GM13977 (cell line): ENCODE measurements around the gene AKAP8L.
A peak's percentile ranks its signal among the peaks of the same experiment; 100 is the strongest.

Experiments used
- DNase-seq: peaks from one replicate; pipeline ENCODE4 v3.0.0; 2012; ENCODE audit warnings: low spot score
- in situ Hi-C: fragments of 300-500 bp; cut with MboI; formaldehyde crosslinking; loops from one replicate; pipeline ENCODE4 v1.12.0; 2022; ENCODE audit warnings: low sequenced_read_pairs, low pct_unique_long_range_greater_than_20kb, mixed read lengths, inconsistent platforms; ENCODE audit not compliant: unreplicated experiment
- TF ChIP-seq, protein P1 (sequence below): IDR thresholded peaks from 2 replicates; pipeline ENCODE4 v1.5.1; 2012; ENCODE audit warnings: mild to moderate bottlenecking, control low read depth; ENCODE audit not compliant: insufficient read depth; ENCODE audit errors: extremely low read depth, missing control alignments

Gene AKAP8L

DNA sequence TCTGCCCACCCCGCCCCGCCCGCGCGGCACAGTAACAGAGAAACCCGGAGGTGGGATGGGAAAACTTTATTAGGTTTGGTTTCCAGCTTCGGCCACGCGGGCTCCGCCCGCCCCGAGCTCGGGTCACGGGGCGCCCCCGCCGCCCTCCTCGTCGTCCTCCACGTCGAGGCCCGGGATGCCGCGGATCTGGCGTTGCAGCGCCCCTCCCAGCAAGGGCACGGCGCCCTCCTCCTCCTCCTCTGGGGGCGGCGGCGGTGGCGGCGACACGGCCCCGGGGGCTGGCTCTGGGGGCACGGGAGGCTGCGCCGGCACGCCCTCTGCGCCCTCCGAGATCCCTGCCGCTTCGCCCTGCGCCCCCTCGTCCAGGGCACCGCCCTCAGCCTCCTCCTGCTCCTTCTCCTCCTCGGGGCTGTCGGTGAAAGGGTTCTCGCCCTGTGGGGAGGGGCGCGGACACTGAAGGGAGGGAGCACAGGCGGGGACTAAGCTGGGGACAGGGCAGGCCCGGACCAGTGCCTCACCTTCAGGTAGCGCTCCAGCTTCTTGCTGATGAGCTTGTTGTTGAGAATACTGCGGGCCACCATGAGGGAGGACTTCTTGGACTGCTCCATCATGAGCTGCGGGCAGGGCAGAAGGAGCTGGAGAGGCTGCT lies 38.7 kb downstream of the AKAP8L start:
- in situ Hi-C loops = no loop called here
- DNase-seq = peak; percentile 71

DNA sequence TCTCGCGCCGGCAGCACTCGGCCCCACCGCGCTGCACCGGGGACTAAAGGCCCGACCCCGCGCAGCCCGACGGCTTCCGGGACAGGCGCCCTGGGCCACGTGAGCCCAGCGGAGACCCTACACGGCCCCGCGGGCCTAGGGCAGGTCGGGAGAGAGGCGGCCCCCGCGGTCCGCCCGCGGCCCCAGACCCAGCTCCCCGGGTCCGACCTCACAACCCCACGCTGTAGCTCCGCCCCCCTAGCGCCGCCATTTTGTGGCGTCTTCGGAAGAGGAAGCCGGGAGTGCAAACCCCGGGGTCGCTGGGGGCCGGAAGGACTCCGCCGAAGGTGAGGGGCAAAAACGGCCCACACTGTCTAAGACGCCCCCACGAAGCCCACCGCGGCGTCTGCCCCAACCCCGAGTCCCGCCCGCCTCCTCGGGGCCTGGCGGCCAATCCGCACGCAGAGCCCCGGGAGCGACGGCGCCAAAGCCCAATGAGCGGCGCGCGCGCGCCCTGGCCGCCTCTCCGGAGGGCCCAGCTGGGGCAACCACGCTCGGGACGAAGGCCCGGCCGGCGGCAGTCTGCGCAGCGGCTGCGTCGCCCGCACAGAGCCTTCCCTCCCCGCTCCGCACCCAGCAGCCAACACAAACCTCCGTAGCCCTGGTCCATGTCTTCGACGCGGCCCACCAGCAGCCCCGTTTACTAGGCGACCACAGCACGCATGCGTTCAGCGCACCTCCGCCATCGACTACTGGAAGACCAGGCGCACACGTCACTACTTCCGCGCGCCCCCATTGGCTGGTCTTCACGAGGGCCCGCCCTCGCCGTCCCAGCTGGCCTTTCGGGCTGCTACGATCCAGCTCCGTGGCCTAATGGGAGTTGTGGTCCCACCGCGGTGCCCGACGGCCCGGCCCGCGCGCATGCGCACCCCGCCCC lies 39.4 kb downstream of the AKAP8L start, which contains the start of gene AKAP8:
Gene AKAP8 (minus strand): TSS at position 705 of the 916 bp plus-strand sequence. CDS start 56 bp downstream, at position 649.
- in situ Hi-C loops = no loop called here
- TF ChIP-seq, protein P1, sequence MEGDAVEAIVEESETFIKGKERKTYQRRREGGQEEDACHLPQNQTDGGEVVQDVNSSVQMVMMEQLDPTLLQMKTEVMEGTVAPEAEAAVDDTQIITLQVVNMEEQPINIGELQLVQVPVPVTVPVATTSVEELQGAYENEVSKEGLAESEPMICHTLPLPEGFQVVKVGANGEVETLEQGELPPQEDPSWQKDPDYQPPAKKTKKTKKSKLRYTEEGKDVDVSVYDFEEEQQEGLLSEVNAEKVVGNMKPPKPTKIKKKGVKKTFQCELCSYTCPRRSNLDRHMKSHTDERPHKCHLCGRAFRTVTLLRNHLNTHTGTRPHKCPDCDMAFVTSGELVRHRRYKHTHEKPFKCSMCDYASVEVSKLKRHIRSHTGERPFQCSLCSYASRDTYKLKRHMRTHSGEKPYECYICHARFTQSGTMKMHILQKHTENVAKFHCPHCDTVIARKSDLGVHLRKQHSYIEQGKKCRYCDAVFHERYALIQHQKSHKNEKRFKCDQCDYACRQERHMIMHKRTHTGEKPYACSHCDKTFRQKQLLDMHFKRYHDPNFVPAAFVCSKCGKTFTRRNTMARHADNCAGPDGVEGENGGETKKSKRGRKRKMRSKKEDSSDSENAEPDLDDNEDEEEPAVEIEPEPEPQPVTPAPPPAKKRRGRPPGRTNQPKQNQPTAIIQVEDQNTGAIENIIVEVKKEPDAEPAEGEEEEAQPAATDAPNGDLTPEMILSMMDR = no peak

More for the DNA sequence above, 38.7 kb downstream of the AKAP8L start:
- TF ChIP-seq, protein P1 = peak; percentile 16

DNA sequence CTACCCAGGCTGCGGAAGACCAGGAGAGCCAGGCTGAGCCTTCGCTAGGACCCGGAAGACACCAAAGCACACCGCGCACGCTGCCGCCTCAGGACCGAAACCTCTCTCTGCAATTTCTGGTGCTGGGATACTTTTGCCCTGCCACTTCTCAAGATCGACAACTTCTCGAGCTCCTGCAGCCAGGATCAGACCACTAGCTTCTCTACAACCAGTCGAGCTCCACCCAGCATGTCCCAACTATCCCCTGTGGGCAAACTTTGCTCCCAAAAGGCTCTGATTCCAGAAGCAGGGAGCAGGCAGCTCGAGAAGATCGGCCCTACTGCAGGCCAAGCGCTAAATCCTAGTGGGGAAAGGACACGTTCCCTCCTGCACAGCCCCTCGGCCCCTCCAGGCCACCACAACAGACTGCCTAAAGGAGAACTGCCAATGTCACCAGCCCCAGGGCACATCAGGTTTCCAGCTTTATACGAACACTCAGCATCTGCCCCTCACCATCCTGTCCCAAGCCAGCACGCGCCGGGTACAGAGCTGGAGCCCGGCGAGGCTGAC lies 40.2 kb downstream of the AKAP8L start:
- TF ChIP-seq, protein P1 = no peak
- peak; percentile 81 for DNase-seq
- in situ Hi-C loops = no loop called here

More for the DNA sequence above, 39.4 kb downstream of the AKAP8L start, which contains the start of gene AKAP8:
- peak; percentile 99 for DNase-seq

DNA sequence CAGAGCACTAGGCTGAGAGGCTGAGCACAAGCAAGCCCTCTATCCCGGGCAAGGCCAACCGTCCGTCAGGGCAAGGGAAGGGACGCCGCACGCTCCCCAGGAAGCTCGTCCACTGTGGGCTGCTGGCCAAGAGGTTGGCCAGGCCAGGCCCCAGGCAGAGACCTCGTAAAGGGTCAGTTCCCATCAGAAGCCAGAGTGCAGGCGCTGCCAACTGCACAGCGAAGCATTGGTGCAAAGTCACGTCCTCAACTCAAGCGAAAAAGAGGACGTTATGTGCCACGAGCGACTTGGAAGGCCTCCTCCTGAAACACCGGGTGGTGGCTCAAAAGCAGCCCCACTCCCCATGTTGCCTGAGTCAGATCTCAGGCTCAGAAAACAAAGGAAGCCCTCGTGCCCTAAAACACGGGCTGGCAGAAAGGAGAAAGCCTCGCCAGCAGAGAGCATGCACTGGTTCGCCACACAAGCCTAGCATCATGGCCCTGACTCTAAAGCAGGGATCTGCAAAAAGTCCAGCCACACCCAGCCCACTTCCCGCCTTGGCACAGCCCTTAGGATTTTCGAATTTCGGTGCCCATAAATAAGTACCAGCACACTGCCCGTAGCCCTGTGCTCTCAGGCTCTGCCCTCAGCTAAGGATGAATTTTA lies 43.9 kb downstream of the AKAP8L start:
- in situ Hi-C loops = no loop called here
- TF ChIP-seq, protein P1 = no peak

DNA sequence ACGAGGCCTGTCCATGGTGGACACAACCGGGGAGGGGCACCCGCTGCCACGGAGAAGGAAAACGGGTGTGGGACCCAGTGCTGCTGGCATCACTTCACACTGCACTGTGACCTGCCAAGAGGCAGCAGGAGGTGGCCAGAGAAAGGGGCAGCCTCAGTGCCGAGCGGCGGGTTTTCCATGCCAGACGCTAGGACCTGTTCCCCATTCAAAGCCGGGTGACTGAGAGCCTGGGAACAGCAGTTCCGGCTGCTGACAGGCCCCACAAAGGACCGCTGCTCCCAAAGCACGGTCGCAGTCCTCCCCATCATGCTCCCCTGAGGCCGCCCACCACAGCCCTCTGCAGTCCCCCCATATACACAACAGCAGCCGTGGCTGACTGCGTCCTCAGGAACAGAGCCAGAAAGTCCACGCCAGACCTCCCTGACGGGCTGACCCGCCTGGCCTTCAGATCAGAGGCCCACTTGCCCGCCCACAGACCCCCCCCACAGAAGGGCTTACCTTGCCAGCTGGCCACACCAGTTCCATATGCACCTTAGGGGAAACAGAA lies 44.6 kb downstream of the AKAP8L start:
- TF ChIP-seq, protein P1 = no peak
- in situ Hi-C loops = no loop called here
- no peak for DNase-seq

More for the DNA sequence above, 43.9 kb downstream of the AKAP8L start:
- DNase-seq = no peak

DNA sequence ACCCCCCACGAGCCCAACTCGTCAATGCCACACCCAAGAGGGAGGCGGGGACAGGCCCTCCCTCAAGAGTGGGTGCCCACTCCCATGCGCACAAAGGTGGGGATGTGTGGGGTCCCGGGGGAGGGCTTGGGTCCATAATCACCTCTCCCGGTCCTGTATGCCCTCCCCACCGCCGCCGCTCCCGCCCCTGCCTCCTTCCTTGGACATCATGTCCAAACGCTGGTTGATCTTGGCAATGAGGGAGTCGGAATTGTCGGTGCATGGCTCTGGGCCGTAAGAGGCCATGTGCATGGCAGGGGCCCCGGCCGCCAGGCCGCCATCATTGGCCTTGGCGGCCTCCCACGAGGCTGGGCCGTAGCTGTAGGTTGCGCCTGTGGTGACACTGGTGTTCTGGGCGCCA lies 45.1 kb downstream of the AKAP8L start:
- TF ChIP-seq, protein P1 = no peak
- in situ Hi-C loops = no loop called here
- no peak for DNase-seq
